ENCODE results near the gene CARM1. TPM values are rescaled to one million over a fixed set of nuclear protein-coding genes. Genes with fewer than 3 reads are reported as not detected.

The CARM1 gene
- polyA plus RNA-seq, 1 donor from 2014 or later: 22.3 TPM

- no peaks in the 10 kb centered on the region for H3K36me3 ChIP-seq (ENCODE audit: insufficient read depth, low read length)
- no peak for TF ChIP-seq TAF1 (IDR thresholded peaks at IDR 0.05; ENCODE audit: low read depth)
- no peak for TF ChIP-seq EZH2 (IDR thresholded peaks at IDR 0.05; ENCODE audit: borderline replicate concordance, insufficient read depth, low read length, poor library complexity, severe bottlenecking)
- TF ChIP-seq MXI1 (conservative IDR thresholded peaks at IDR 0.05; ENCODE audit: poor library complexity, severe bottlenecking): no peak
- no peak overlapping the region for H3K27ac ChIP-seq (ENCODE audit: low read length)
- H3F3A ChIP-seq (ENCODE audit: insufficient read depth, low read length, poor library complexity, severe bottlenecking): no peaks in the 10 kb centered on the region
- H3K27me3 ChIP-seq (ENCODE audit: insufficient read depth, low read depth, low read length): no peaks in the 10 kb centered on the region
- H4K20me1 ChIP-seq (ENCODE audit: insufficient read depth): no peaks in the 10 kb centered on the region
- H3K9me2 ChIP-seq (ENCODE audit: insufficient read depth, low read length): no peaks in the 10 kb centered on the region
- no peaks in the 10 kb centered on the region for H3K79me2 ChIP-seq (replicated peaks; ENCODE audit: insufficient read depth, low read length)
- H3K9ac ChIP-seq (ENCODE audit: low read length): no peak overlapping the region
- no peak overlapping the region for H3K4me2 ChIP-seq (ENCODE audit: low read length)
- H3K4me3 ChIP-seq (ENCODE audit: low read length): no peak overlapping the region
- H3K9me3 ChIP-seq (ENCODE audit: low read length): no peaks in the 10 kb centered on the region
- no peak overlapping the region for H2AFZ ChIP-seq (ENCODE audit: low read depth, low read length)
Observed at GRCh38 chr19:10916602-10917001, 45.2 kb downstream of the CARM1 start.

DNA sequence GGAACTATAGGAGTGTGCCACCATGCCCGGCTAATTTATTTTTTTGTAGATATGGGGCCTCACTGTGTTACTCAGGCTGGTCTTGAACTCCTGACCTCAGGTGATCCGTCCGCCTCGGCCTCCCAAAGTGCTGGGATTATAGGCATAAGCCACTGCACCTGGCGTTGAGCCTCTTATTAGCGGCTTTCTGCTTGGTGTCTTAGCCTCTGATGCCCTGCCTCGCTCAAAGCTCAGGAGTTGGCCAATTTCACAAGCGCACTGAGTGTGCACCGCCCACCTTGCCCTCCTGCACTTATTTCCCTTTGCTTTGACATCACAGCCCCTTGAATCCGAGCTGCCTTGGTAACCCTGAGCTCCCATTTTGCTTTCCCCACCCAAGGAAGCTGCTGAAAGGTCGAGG is 47.0 kb downstream of the CARM1 start:
- Histone ChIP-seq H3K9me3 (ENCODE audit: low read length) (no peaks in the 10 kb centered on the region), H3K9me2 (ENCODE audit: insufficient read depth, low read length) (no peaks in the 10 kb centered on the region), H3K9ac (ENCODE audit: low read length) (no peak overlapping the region), H3K4me3 (ENCODE audit: low read length) (no peak overlapping the region), H3K79me2 (replicated peaks; ENCODE audit: insufficient read depth, low read length) (no peaks in the 10 kb centered on the region), H3K36me3 (ENCODE audit: insufficient read depth, low read length) (no peaks in the 10 kb centered on the region), H4K20me1 (ENCODE audit: insufficient read depth) (no peaks in the 10 kb centered on the region), H3K27ac (ENCODE audit: low read length) (no peak overlapping the region), H3K27me3 (ENCODE audit: insufficient read depth, low read depth, low read length) (no peaks in the 10 kb centered on the region), H3F3A (ENCODE audit: insufficient read depth, low read length, poor library complexity, severe bottlenecking) (no peaks in the 10 kb centered on the region), H3K4me2 (ENCODE audit: low read length) (no peak overlapping the region), H2AFZ (ENCODE audit: low read depth, low read length) (no peak overlapping the region)
- TF ChIP-seq MXI1 (conservative IDR thresholded peaks at IDR 0.05; ENCODE audit: poor library complexity, severe bottlenecking): no peak
- no peak for TF ChIP-seq POLR2AphosphoS5 (IDR thresholded peaks at IDR 0.05)
- TF ChIP-seq EZH2 (IDR thresholded peaks at IDR 0.05; ENCODE audit: borderline replicate concordance, insufficient read depth, low read length, poor library complexity, severe bottlenecking): no peak
- TF ChIP-seq SMC3 (conservative IDR thresholded peaks at IDR 0.05; ENCODE audit: poor library complexity): no peak
- TF ChIP-seq REST (IDR thresholded peaks at IDR 0.05; ENCODE audit: borderline replicate concordance): no peak
- TF ChIP-seq, protein P1, sequence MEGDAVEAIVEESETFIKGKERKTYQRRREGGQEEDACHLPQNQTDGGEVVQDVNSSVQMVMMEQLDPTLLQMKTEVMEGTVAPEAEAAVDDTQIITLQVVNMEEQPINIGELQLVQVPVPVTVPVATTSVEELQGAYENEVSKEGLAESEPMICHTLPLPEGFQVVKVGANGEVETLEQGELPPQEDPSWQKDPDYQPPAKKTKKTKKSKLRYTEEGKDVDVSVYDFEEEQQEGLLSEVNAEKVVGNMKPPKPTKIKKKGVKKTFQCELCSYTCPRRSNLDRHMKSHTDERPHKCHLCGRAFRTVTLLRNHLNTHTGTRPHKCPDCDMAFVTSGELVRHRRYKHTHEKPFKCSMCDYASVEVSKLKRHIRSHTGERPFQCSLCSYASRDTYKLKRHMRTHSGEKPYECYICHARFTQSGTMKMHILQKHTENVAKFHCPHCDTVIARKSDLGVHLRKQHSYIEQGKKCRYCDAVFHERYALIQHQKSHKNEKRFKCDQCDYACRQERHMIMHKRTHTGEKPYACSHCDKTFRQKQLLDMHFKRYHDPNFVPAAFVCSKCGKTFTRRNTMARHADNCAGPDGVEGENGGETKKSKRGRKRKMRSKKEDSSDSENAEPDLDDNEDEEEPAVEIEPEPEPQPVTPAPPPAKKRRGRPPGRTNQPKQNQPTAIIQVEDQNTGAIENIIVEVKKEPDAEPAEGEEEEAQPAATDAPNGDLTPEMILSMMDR (IDR thresholded peaks at IDR 0.05; ENCODE audit: poor library complexity, severe bottlenecking): no peak
- no peak for TF ChIP-seq TAF1 (IDR thresholded peaks at IDR 0.05; ENCODE audit: low read depth)
- TF ChIP-seq EP300 (conservative IDR thresholded peaks at IDR 0.05; ENCODE audit: poor library complexity, severe bottlenecking): no peak
- no peak for TF ChIP-seq RAD21 (conservative IDR thresholded peaks at IDR 0.05)

All from neural cell (in vitro differentiated cells).